Common myeloid progenitor, CD34-positive (primary cell): ENCODE measurements around the gene CCDC200. TPM values are rescaled to one million over a fixed set of nuclear protein-coding genes. Genes with fewer than 3 reads are reported as not detected.
"Not testable (repeated sequence)": the region's sequence is repeated elsewhere in the genome, so short reads cannot be mapped to it uniquely, and the experiment has no call there.

ENCODE experiments used
- CTCF ChIA-PET: fragments of 350-600 bp; sonication (Branson Sonifier 250); formaldehyde crosslinking; loops from one replicate; lab custom pipeline; 2021; ENCODE audit warnings: antibody characterized with exemption; lab: Charles Lee
- POLR2A ChIA-PET: fragments of 350-600 bp; sonication (Branson Sonifier 250); formaldehyde crosslinking; loops from one replicate; lab custom pipeline; 2021; ENCODE audit warnings: antibody characterized with exemption; lab: Charles Lee
- DNase-seq, 3 donors: peaks; one replicate each; pipeline versions ENCODE4 v3.0.0 to v3.0.0-alpha.2; 2013
- H3K27ac ChIP-seq, 2 experiments: 1 replicate in 1 of 2; 2 replicates in 1 of 2; pipeline ENCODE4 v1.7.0; 2013; ENCODE audit warnings: inconsistent platforms in 2 of 2, low read length in 2 of 2, mild to moderate bottlenecking in 2 of 2, low read depth in 1 of 2, moderate library complexity in 1 of 2; ENCODE audit not compliant: severe bottlenecking in 2 of 2, insufficient read depth in 1 of 2, poor library complexity in 1 of 2
- H3K27me3 ChIP-seq, 5 experiments: replicated peaks in 2 of 5; 1 replicate in 3 of 5; 2 replicates in 2 of 5; pipeline versions ENCODE4 v1.6.1 to v1.7.0; 2013; ENCODE audit warnings: low read length in 4 of 5, mild to moderate bottlenecking in 2 of 5, moderate library complexity in 2 of 5, inconsistent platforms in 1 of 5; ENCODE audit not compliant: insufficient read depth in 5 of 5, control insufficient read depth in 4 of 5
- H3K36me3 ChIP-seq, 4 experiments: 1 replicate in 2 of 4; 2 replicates in 2 of 4; pipeline versions ENCODE4 v1.6.1 to v1.7.0; 2013; ENCODE audit warnings: low read length in 3 of 4, control low read depth in 1 of 4, mild to moderate bottlenecking in 1 of 4; ENCODE audit not compliant: control insufficient read depth in 4 of 4, insufficient read depth in 4 of 4
- H3K4me1 ChIP-seq, 4 experiments: 1 replicate in 3 of 4; 2 replicates in 1 of 4; pipeline versions ENCODE4 v1.6.1 to v1.7.1; 2013; ENCODE audit warnings: low read length in 3 of 4, mild to moderate bottlenecking in 3 of 4, control low read depth in 1 of 4, inconsistent platforms in 1 of 4, moderate library complexity in 1 of 4; ENCODE audit not compliant: control insufficient read depth in 4 of 4, insufficient read depth in 4 of 4; ENCODE audit errors: control extremely low read depth in 1 of 4
- H3K4me3 ChIP-seq, 7 experiments: 1 replicate in 4 of 7; 2 replicates in 3 of 7; pipeline versions ENCODE4 v1.5.1 to v1.7.0; 2013; ENCODE audit warnings: mild to moderate bottlenecking in 7 of 7, low read length in 6 of 7, moderate library complexity in 6 of 7, inconsistent platforms in 2 of 7, low read depth in 2 of 7, control low read depth in 1 of 7; ENCODE audit not compliant: insufficient read depth in 4 of 7, control insufficient read depth in 1 of 7; ENCODE audit errors: extremely low read depth in 1 of 7
- H3K9me3 ChIP-seq, 5 experiments: 1 replicate in 4 of 5; 2 replicates in 1 of 5; pipeline versions ENCODE4 v1.6.1 to v1.7.1; 2013; ENCODE audit warnings: low read length in 4 of 5, mild to moderate bottlenecking in 2 of 5, inconsistent platforms in 1 of 5, low read depth in 1 of 5, moderate library complexity in 1 of 5; ENCODE audit not compliant: control insufficient read depth in 4 of 5, insufficient read depth in 2 of 5; ENCODE audit errors: control extremely low read depth in 1 of 5
- WGBS: methylation state at CpG from one replicate; pipeline ENCODE4 v1.1.5; 2013; ENCODE audit not compliant: insufficient coverage; 5-methylcytosine and 5-hydroxymethylcytosine counted together
- polyA plus RNA-seq: library from polyadenylated mRNA; unstranded; fragments of 120-200 nt; gene quantifications from one replicate; pipeline ENCODE4 v1.2.1, GENCODE V29; 2013

The CCDC200 gene
- 11.3 TPM for polyA plus RNA-seq

DNA sequence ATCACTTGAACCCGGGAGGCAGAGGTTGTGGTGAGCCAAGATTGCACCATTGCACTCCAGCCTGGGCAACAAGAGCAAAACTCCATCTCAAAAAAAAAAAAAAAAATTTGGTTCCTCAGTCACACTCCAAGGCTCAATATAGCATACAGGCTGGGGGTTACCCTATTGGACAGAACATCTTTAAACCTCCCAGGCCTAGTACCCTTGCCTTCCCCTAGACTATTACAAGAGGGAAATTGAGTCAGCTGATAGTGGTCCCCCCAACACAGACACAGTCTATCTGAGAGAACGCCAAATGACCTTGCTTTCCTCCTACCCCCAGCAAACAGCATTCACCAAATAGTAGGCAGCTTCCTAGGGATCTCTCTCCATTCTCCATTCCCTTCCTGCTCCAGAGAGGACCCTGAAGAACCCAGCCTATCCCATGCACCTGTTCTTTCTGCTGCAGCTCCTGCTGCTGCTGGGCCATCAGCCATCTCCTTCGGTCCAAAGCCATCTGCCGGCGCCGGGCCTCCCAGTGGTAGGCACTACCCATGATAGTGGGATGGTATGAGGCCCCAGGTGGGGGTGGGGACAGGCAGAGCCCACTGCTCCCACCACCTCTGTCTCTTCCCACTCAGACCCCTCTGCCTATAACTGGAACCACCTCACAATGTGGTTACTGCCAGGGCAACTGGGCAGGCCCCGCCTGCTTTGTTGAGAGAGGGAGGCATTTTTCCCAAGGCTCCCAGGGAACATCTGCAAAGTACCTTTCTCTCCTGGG lies at the start of gene CCDC200:
TSS of gene CCDC200 (minus strand) at position 604 of the 763 bp plus-strand sequence. CDS start at position 535, 69 bp downstream.
- CTCF ChIA-PET, H3K9me3 ChIP-seq, H3K4me1 ChIP-seq, POLR2A ChIA-PET, H3K27me3 ChIP-seq, H3K27ac ChIP-seq, H3K4me3 ChIP-seq, DNase-seq: not testable (repeated sequence)
- no CpG with 5 or more reads among the region's 7 CpGs for WGBS
- H3K36me3 ChIP-seq = peaks cover 0 to 26% (median 18%) of the 10 kb centered on the region in 4 experiments

DNA sequence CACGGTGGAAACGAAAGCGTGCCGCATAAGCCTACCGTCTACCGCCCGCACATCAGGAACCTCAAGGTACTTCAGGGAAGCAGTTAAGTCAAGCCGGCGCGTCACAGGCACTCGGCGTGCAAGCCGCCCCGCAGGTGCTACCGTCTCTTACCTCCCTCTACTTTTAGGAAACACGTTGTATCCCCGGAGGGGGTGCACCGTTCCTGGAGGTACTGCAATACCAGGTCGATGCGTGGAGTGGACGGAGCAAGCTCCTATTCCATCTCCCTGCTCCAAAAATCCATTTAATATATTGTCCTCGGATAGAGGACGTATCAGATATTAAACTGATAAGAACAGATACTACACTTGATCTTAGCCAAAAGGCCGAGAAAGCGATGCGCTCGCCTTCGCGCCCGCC lies 44.5 kb upstream of the CCDC200 start:
- POLR2A ChIA-PET, H3K27ac ChIP-seq, CTCF ChIA-PET, H3K4me3 ChIP-seq, H3K4me1 ChIP-seq, H3K9me3 ChIP-seq, H3K36me3 ChIP-seq, DNase-seq, H3K27me3 ChIP-seq: not testable (repeated sequence)
- no CpG with 5 or more reads among the region's 30 CpGs for WGBS

DNA sequence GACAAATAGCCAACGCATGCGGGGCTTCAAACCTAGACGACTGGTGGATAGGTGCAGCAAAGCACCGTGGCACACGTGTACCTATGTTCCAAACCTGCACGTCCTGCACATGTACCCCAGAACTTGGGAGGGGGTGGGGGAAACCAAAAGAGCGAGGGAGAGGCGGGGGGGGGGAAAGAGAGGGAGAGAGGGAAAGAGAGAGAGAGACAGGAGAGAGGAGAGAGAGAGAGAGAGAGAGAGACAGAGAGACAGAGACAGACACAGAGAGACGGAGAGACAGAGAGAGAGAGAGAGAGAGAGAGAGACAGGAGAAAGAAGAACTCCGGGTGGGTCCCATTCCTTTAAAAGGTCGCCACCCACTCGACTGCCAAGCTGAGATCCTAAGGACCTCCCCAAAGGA lies 44.1 kb upstream of the CCDC200 start:
- H3K27ac ChIP-seq, CTCF ChIA-PET, H3K27me3 ChIP-seq, H3K36me3 ChIP-seq, POLR2A ChIA-PET, H3K4me1 ChIP-seq, H3K4me3 ChIP-seq, DNase-seq, H3K9me3 ChIP-seq: not testable (repeated sequence)
- WGBS = no CpG with 5 or more reads among the region's 12 CpGs

DNA sequence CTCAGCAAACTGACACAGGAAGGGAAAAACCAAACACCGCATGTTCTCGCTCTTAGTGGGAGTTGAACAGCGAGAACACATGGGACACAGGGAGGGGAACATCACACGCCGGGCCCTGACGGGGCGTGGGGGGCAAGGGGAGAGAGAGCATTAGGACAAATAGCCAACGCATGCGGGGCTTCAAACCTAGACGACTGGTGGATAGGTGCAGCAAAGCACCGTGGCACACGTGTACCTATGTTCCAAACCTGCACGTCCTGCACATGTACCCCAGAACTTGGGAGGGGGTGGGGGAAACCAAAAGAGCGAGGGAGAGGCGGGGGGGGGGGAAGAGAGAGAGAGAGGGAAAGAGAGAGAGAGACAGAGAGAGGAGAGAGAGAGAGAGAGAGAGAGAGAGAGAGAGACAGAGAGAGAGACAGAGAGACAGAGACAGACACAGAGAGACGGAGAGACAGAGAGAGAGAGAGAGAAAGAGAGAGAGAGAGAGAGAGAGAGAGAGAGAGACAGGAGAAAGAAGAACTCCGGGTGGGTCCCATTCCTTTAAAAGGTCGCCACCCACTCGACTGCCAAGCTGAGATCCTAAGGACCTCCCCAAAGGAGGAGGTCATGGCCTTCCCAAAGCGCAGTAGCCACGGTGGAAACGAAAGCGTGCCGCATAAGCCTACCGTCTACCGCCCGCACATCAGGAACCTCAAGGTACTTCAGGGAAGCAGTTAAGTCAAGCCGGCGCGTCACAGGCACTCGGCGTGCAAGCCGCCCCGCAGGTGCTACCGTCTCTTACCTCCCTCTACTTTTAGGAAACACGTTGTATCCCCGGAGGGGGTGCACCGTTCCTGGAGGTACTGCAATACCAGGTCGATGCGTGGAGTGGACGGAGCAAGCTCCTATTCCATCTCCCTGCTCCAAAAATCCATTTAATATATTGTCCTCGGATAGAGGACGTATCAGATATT lies 42.4 kb upstream of the CCDC200 start:
- H3K27me3 ChIP-seq, CTCF ChIA-PET, H3K4me3 ChIP-seq, H3K27ac ChIP-seq, H3K4me1 ChIP-seq, POLR2A ChIA-PET, H3K9me3 ChIP-seq, H3K36me3 ChIP-seq, DNase-seq: not testable (repeated sequence)
- WGBS = no CpG with 5 or more reads among the region's 43 CpGs

DNA sequence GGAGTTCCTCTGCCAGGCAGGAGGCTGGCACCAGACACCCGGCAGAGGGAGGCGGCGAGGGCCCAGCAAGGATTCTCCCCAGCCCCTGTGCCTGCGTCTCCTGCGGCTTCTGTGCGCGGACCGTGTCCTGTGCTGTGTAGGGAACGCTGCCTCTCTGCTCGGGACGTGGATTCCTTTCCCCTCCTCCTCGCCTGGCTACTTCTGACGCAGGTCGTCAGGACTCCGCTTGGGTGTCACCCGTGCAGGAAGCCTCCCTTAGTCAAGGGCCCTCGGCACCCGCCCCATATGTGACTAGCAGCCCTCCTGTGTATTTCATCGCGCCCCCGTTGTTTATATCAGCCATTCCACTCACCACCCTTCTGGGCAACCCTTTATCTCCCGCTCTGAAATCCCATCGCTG lies 18.0 kb upstream of the CCDC200 start:
- H3K4me1 ChIP-seq, H3K36me3 ChIP-seq, POLR2A ChIA-PET, H3K27ac ChIP-seq, H3K9me3 ChIP-seq, DNase-seq, CTCF ChIA-PET, H3K27me3 ChIP-seq: not testable (repeated sequence)
- H3K4me3 ChIP-seq = peak overlapping the region in 1 of 7 experiments; percentile 47
- WGBS = no CpG with 5 or more reads among the region's 23 CpGs

DNA sequence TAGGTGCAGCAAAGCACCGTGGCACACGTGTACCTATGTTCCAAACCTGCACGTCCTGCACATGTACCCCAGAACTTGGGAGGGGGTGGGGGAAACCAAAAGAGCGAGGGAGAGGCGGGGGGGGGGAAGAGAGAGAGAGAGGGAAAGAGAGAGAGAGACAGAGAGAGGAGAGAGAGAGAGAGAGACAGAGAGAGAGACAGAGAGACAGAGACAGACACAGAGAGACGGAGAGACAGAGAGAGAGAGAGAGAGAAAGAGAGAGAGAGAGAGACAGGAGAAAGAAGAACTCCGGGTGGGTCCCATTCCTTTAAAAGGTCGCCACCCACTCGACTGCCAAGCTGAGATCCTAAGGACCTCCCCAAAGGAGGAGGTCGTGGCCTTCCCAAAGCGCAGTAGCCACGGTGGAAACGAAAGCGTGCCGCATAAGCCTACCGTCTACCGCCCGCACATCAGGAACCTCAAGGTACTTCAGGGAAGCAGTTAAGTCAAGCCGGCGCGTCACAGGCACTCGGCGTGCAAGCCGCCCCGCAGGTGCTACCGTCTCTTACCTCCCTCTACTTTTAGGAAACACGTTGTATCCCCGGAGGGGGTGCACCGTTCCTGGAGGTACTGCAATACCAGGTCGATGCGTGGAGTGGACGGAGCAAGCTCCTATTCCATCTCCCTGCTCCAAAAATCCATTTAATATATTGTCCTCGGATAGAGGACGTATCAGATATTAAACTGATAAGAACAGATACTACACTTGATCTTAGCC lies 12.4 kb upstream of the CCDC200 start:
- H3K27ac ChIP-seq, H3K27me3 ChIP-seq, POLR2A ChIA-PET, H3K36me3 ChIP-seq, CTCF ChIA-PET, H3K9me3 ChIP-seq, H3K4me3 ChIP-seq, DNase-seq, H3K4me1 ChIP-seq: not testable (repeated sequence)
- no CpG with 5 or more reads among the region's 34 CpGs for WGBS
